Esophagus squamous epithelium (tissue), 5 donors: Measurements from ENCODE around the gene CUTA. TPM values are rescaled to one million over a fixed set of nuclear protein-coding genes. Genes with fewer than 3 reads are reported as not detected.

Source experiments
- DNase-seq: peaks from one replicate; lab custom pipeline; 2025; lab: John Stamatoyannopoulos, UW
- H3K27ac ChIP-seq, 4 donors: fragments of 200-600 bp; sonication (generic); one replicate each; pipeline ENCODE4 v1.5.1; 2016 to 2019; ENCODE audit warnings: mild to moderate bottlenecking in 1 of 4
- H3K27me3 ChIP-seq, 4 donors: fragments of 200-600 bp; sonication (generic); 1 replicate in 3 of 4; 2 replicates in 1 of 4; pipeline versions ENCODE4 v1.5.1 to v1.6.0; 2017 to 2021; ENCODE audit warnings: antibody characterized with exemption in 1 of 4
- H3K36me3 ChIP-seq, 3 donors: fragments of 200-600 bp; sonication (generic); one replicate each; pipeline ENCODE4 v1.5.1; 2016 to 2019
- H3K4me1 ChIP-seq, 3 donors: fragments of 200-600 bp; sonication (generic); one replicate each; pipeline ENCODE4 v1.5.1; 2017 to 2019
- H3K4me3 ChIP-seq, 4 donors: fragments of 200-600 bp; sonication (generic); 1 replicate in 3 of 4; 2 replicates in 1 of 4; pipeline ENCODE4 v1.5.1; 2016 to 2019; ENCODE audit warnings: mild to moderate bottlenecking in 2 of 4, moderate library complexity in 1 of 4
- H3K9me3 ChIP-seq, 3 donors: fragments of 200-600 bp; sonication (generic); one replicate each; pipeline ENCODE4 v1.5.1; 2016 to 2019
- POLR2A ChIP-seq, 4 donors: fragments of 450-650 bp; IDR thresholded peaks; one replicate each; pipeline ENCODE4 v1.6.1; 2017; ENCODE audit warnings: antibody characterized with exemption in 4 of 4, mild to moderate bottlenecking in 4 of 4, moderate library complexity in 3 of 4
- WGBS, 2 donors: methylation state at CpG; one replicate each; pipeline ENCODE4 v1.1.5; 2018; 5-methylcytosine and 5-hydroxymethylcytosine counted together
- intact Hi-C: fragments of 100-400 bp; cut with DNase I; formaldehyde crosslinking; loops from one replicate; pipeline ENCODE4 v1.15.0; 2022
- total RNA-seq, 4 donors: library from RNA; depleted of rRNA; stranded (reverse); fragments of >200 nt; gene quantifications; one replicate each; pipeline ENCODE4 v1.1.0, GENCODE V29; 2016
- TF ChIP-seq, protein P1 (sequence below), 6 experiments: fragments of 450-650 bp in 4 of 6; fragments of 200-600 bp in 2 of 6; sonication (generic) in 2 of 6; IDR thresholded peaks; one replicate each; pipeline ENCODE4 v1.5.1; 2016 to 2019; ENCODE audit warnings: antibody characterized with exemption in 6 of 6, mild to moderate bottlenecking in 4 of 6, moderate library complexity in 4 of 6
- donor health status: DM: yes; HTN: yes; CAD: no.

CUTA gene
- total RNA-seq, 4 donors from 2014 or later, result 46.0 to 93.1 (median 69.4) TPM

DNA sequence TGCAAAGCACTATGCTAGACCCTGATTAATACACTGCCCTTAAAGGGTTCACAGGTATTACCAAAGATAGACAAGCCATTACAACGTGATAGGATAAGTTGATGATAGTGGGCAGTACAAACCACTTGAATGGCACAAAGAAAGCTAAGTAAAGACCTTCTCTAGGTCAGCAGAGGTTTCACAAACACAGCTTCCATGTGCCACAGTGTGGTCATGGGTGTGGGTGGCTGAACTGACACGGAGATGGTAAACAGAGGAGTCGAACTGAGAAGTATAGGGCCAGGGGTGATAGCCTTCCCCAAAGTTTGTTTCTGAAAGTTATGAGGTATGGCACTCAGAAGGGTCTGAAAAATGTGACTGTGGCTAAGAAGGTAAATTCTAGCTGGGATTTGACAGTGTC is 40.8 kb upstream of the CUTA start:
- intact Hi-C loops, result no loop called here
- DNase-seq, result no peak
- peaks cover 0 to 25% (median 0%) of the 10 kb centered on the region in 3 donors for H3K36me3 ChIP-seq
- WGBS, 2 donors, result 63 to 68% methylated on average over 3 of the region's 3 CpGs
- no peaks in the 10 kb centered on the region for H3K9me3 ChIP-seq
- H3K4me3 ChIP-seq, result no peak overlapping the region
- no peaks in the 10 kb centered on the region for H3K27me3 ChIP-seq
- no peak overlapping the region for H3K27ac ChIP-seq
- TF ChIP-seq, protein P1, sequence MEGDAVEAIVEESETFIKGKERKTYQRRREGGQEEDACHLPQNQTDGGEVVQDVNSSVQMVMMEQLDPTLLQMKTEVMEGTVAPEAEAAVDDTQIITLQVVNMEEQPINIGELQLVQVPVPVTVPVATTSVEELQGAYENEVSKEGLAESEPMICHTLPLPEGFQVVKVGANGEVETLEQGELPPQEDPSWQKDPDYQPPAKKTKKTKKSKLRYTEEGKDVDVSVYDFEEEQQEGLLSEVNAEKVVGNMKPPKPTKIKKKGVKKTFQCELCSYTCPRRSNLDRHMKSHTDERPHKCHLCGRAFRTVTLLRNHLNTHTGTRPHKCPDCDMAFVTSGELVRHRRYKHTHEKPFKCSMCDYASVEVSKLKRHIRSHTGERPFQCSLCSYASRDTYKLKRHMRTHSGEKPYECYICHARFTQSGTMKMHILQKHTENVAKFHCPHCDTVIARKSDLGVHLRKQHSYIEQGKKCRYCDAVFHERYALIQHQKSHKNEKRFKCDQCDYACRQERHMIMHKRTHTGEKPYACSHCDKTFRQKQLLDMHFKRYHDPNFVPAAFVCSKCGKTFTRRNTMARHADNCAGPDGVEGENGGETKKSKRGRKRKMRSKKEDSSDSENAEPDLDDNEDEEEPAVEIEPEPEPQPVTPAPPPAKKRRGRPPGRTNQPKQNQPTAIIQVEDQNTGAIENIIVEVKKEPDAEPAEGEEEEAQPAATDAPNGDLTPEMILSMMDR (IDR thresholded peaks at IDR 0.05), result no peak
- no peak for TF ChIP-seq POLR2A (IDR thresholded peaks at IDR 0.05)
- H3K4me1 ChIP-seq, result peaks cover 6 to 21% (median 7%) of the 10 kb centered on the region in 3 donors

DNA sequence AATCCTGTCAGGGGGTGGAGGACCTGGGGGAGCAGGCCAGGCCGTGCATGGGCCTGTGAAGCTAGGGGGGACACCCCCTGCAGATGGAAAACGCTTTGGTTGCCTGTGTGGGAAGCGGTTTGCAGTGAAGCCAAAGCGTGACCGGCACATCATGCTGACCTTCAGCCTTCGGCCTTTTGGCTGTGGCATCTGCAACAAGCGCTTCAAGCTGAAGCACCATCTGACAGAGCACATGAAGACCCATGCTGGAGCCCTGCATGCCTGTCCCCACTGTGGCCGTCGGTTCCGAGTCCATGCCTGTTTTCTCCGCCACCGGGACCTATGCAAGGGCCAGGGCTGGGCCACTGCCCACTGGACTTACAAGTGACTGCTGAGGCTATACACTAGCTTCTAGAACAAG is 38.2 kb upstream of the CUTA start:
- peaks cover 13 to 32% (median 14%) of the 10 kb centered on the region in 3 donors for H3K4me1 ChIP-seq
- H3K27me3 ChIP-seq, result no peaks in the 10 kb centered on the region
- no peaks in the 10 kb centered on the region for H3K9me3 ChIP-seq
- 93 to 98% methylated on average over 6 to 9 of the region's 12 CpGs for WGBS, 2 donors
- no peak for DNase-seq
- no peak overlapping the region for H3K27ac ChIP-seq
- intact Hi-C loops, result no loop called here
- no peak overlapping the region for H3K4me3 ChIP-seq
- TF ChIP-seq, protein P1 (IDR thresholded peaks at IDR 0.05), result no peak
- no peak for TF ChIP-seq POLR2A (IDR thresholded peaks at IDR 0.05)
- H3K36me3 ChIP-seq, result peaks cover 0 to 25% (median 0%) of the 10 kb centered on the region in 3 donors

DNA sequence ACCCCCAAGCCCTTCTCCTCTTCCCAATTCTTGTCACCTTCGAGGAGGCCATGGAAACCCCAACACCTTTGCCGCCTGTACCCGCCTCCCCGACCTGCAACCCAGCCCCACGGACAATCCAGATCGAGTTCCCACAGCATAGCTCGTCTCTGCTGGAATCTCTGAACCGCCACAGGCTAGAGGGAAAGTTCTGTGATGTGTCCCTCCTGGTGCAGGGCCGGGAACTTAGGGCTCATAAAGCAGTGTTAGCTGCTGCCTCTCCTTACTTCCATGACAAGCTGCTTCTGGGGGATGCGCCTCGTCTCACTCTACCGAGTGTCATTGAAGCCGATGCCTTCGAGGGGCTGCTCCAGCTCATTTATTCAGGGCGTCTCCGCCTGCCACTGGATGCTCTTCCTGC is 37.1 kb upstream of the CUTA start:
- H3K36me3 ChIP-seq, result peaks cover 0 to 26% (median 0%) of the 10 kb centered on the region in 3 donors
- WGBS, 2 donors, result 3 to 50% methylated on average over 5 to 16 of the region's 16 CpGs
- DNase-seq, result no peak
- intact Hi-C loops, result no loop called here
- no peaks in the 10 kb centered on the region for H3K9me3 ChIP-seq
- no peaks in the 10 kb centered on the region for H3K27me3 ChIP-seq
- TF ChIP-seq POLR2A (IDR thresholded peaks at IDR 0.05), result no peak
- TF ChIP-seq, protein P1 (IDR thresholded peaks at IDR 0.05), result no peak
- H3K4me1 ChIP-seq, result peaks cover 13 to 32% (median 14%) of the 10 kb centered on the region in 3 donors
- H3K4me3 ChIP-seq, result peak overlapping the region; percentile 68 to 84 (median 78)
- H3K27ac ChIP-seq, result peak overlapping the region in 3 of 4 donors; percentile 80 to 90 (median 83)

DNA sequence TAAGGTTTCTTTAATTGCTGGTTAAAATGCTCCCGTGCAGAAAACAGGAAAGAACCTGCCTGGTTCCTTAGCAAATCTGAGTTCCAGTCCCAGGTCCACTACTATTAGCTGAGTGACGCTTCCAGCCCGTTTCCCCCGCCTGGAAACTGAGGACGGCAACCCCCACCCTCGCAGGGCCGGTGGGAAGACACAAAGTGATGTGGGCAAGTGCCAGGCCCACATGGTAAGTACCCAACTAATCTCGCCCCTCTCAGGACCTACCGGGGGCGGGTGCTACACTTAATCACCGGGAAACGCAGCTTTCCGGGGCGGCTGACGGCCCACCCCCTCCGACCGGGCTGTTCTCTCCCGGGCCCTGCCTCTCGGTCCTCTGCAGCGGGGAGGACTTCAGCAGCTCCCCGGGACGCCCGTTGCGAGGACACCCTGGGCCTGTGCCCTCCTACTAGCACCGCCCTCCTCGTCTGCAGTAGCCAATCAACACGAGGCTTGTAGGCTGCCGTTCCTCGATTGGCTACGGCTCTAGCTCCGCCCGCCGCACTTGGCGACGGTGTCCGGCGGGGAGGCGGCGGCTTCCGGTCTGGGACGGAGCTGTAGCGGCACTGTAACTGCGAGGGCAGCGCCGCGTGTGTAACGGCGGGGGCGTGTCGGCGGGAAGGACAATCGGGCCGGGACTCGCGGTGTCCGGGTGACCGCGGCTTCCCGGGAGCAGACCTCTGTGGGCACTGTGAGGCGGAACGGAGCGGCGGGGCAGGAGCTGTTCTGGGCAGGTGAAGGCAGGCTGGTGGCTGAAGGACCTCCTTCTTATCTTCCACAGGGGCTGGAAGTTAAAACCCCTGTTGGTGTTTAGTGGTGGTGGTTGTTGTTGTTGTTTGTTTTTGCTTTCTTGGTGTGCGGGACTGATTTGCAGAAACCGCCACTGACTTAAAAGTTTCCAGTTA is 36.4 kb upstream of the CUTA start, which contains the start of gene ZBTB9:
Gene ZBTB9, plus strand, starts transcription at position 568 of the 938 bp plus-strand sequence. CDS start 525 bp downstream, outside the sequence.
- Histone ChIP-seq H3K36me3 (peaks cover 0 to 33% (median 0%) of the 10 kb centered on the region in 3 donors), H3K4me1 (peaks cover 13 to 32% (median 14%) of the 10 kb centered on the region in 3 donors), H3K27ac (peak within 1 kb of the TSS; percentile 80 to 90 (median 86)), H3K27me3 (no peaks in the 10 kb centered on the region), H3K4me3 (peak within 1 kb of the TSS; percentile 68 to 84 (median 78)), H3K9me3 (no peaks in the 10 kb centered on the region)
- peak; percentile 76 for DNase-seq
- intact Hi-C loops, result no loop called here
- TF ChIP-seq, protein P1 (IDR thresholded peaks at IDR 0.05), result peak in 2 of 6 experiments; percentile 9 to 12
- peak in 3 of 4 donors; percentile 48 to 90 (median 70) for TF ChIP-seq POLR2A (IDR thresholded peaks at IDR 0.05)
- 0 to 2% methylated on average over 10 to 16 of the region's 65 CpGs for WGBS, 2 donors
